ENCODE results near the gene TMEM184C.

TMEM184C gene

DNA sequence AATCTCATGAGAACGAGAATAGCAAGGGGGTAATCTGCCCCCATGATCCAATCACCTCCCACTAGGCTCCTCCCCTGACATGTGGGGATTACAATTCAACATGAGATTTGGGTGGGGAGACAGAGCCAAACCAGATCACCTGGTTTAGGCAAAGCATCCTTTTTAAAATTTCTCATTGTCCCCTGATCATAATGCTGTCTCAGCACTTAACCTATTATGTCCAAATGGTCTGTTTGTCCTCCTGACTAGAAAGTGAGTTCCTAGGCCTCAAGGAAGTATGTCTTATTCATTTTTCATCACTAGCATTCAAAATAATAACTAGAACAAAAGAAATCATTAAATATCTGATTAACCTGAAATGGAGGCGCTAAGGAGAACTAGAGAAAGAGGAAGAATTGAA, 74.6 kb downstream of the TMEM184C start:
- no peak overlapping the region for H3K4me3 ChIP-seq (ENCODE audit: low read length)
- TF ChIP-seq, protein P1, sequence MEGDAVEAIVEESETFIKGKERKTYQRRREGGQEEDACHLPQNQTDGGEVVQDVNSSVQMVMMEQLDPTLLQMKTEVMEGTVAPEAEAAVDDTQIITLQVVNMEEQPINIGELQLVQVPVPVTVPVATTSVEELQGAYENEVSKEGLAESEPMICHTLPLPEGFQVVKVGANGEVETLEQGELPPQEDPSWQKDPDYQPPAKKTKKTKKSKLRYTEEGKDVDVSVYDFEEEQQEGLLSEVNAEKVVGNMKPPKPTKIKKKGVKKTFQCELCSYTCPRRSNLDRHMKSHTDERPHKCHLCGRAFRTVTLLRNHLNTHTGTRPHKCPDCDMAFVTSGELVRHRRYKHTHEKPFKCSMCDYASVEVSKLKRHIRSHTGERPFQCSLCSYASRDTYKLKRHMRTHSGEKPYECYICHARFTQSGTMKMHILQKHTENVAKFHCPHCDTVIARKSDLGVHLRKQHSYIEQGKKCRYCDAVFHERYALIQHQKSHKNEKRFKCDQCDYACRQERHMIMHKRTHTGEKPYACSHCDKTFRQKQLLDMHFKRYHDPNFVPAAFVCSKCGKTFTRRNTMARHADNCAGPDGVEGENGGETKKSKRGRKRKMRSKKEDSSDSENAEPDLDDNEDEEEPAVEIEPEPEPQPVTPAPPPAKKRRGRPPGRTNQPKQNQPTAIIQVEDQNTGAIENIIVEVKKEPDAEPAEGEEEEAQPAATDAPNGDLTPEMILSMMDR (conservative IDR thresholded peaks at IDR 0.05; ENCODE audit: low read depth, low read length): no peak
- no peak for DNase-seq (ENCODE audit: low read depth)

DNA sequence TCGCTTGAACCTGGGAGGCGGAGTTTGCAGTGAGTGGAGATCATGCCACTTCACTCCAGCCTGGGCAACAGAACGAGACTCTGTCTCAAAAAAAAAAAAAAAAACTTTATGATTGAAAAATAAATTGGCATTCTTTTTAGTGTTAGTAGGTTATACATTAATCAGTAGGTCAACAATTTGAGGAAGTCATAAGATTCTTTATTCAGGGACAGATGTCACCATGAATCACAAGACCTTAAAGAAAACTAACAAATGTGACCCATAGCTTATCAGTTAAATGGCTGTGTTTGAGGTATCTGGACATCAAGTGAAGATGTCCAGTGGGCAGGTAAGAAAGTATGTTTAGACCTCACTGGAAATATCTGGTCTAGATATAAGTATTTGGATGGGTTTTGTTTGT, 76.0 kb downstream of the TMEM184C start:
- no peak for DNase-seq (ENCODE audit: low read depth)
- TF ChIP-seq, protein P1 (conservative IDR thresholded peaks at IDR 0.05; ENCODE audit: low read depth, low read length): no peak
- H3K4me3 ChIP-seq (ENCODE audit: low read length): no peak overlapping the region

DNA sequence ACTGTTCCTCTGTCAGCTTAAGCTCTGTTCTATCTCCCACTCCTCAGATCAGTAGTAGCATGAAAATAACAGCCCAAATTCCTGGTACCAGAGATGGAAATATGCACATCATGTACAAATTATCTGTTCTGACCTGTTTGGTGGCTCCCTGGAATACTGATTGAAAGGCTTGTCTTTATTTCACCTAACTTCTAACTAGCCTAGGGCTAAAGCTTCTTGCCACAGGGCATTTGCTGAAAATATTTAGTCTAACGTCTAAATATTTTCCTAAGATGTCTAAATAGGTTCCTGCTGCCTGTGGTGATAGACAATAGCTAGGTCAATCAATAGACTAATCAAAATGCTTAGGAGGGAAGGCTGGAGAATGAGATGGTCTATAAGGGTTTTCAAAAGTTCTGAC, 79.7 kb downstream of the TMEM184C start:
- TF ChIP-seq, protein P1 (conservative IDR thresholded peaks at IDR 0.05; ENCODE audit: low read depth, low read length): no peak
- no peak overlapping the region for H3K4me3 ChIP-seq (ENCODE audit: low read length)
- no peak for DNase-seq (ENCODE audit: low read depth)

DNA sequence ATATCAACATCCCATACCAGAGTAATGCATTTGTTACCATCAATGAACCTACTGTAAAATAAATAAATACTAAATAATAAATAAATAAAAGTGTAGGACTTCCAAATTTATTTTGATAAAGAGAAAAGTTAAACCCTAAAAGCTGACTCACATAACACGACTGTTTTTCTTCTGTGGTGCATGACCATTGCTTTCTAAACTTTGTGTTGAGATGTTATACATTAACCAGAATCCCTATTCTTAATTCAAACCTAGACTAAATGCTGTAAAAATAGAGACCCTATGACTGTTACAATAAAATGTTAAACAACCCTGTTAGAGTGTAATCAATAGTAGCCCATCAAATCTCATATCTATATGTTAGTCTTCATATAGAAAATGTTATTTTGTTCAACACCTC, 87.6 kb downstream of the TMEM184C start:
- no peak for DNase-seq (ENCODE audit: low read depth)
- TF ChIP-seq, protein P1 (conservative IDR thresholded peaks at IDR 0.05; ENCODE audit: low read depth, low read length): no peak
- no peak overlapping the region for H3K4me3 ChIP-seq (ENCODE audit: low read length)

DNA sequence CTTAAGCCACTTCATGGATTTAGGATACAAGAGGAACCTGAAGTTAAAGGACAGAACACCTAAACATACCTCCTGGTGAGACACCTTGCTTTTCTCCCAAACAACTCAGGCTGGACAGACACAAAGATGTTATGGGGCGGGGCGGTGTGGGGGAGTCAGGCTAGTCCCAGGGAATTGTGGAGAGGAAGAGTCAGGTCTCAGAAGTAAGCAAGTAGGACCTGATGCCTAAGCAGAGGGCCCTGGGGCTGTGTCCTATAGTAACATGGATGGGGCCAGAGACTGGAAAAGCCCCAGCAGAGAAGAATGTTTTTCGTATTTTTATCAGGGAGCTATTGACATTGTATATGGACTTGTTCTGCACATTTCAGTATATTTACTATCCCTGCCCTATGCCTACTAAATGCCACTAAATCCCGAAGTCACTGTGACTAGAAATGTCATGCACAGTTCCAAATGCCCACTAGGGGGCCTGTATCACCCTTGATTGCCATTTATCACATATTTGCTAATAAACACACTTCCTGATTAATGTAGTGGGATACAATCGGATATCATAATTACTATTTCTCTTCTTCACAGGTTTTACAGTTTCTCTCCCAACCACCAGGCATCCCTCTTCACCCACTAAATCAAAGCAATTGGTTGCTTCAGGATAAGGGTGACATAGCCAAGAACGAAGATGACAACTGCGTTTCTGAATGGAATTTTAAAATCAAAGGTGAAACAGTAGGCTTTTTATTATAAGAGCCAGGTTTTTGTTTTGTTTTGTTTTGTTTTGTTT, 90.9 kb downstream of the TMEM184C start:
- TF ChIP-seq, protein P1 (conservative IDR thresholded peaks at IDR 0.05; ENCODE audit: low read depth, low read length): peak; percentile 85
- no peak for DNase-seq (ENCODE audit: low read depth)
- H3K4me3 ChIP-seq (ENCODE audit: low read length): no peak overlapping the region

DNA sequence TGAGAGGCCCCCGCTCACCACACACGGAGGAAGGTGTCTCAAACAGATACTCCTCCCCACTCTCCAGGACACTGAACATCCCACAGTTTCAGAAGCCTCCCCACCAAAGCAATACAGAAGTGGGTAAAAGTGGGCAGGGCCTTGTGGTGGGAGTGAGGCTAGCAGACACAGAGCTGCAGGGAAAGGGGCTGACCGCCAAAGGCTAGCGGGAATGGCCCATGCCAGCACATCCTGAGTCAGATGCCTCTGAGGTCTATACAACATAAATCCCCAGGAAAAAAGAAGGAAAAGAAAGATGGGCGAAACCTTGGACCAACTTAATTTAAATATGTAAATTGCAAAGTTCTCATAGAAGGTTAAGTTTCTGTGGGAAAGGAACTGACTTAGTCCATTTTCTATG, 92.8 kb downstream of the TMEM184C start:
- no peak for DNase-seq (ENCODE audit: low read depth)
- TF ChIP-seq, protein P1 (conservative IDR thresholded peaks at IDR 0.05; ENCODE audit: low read depth, low read length): no peak
- H3K4me3 ChIP-seq (ENCODE audit: low read length): no peak overlapping the region

Data from retinal pigment epithelial cell (primary cell).